Caco-2 (cell line): ENCODE data around the gene MTG1. TPM values are rescaled to one million over a fixed set of nuclear protein-coding genes. Genes with fewer than 3 reads are reported as not detected.

Experiments used
- BruUV-seq: library from RNA; stranded (reverse); fragments of 400-500 nt; replicated peaks from 2 replicates; lab custom pipeline; 2021; lab: Mats Ljungman, UMichigan
- CTCF ChIA-PET: fragments of 300-600 bp; sonication (Branson Sonifier 250); formaldehyde crosslinking; loops from one replicate; lab custom pipeline; 2022; ENCODE audit warnings: antibody characterized with exemption; lab: Charles Lee
- POLR2A ChIA-PET: fragments of 300-600 bp; sonication (Branson Sonifier 250); formaldehyde crosslinking; loops from one replicate; lab custom pipeline; 2022; ENCODE audit warnings: antibody characterized with exemption; lab: Charles Lee
- DNase-seq, 2 experiments: peaks; one replicate each; pipeline versions ENCODE4 v3.0.0 to v3.0.0-alpha.2; 2020 to 2022
- H3K27me3 ChIP-seq: replicated peaks from 2 replicates; pipeline ENCODE4 v1.6.0; 2011; ENCODE audit warnings: low read length; ENCODE audit not compliant: control insufficient read depth, insufficient read depth
- H3K36me3 ChIP-seq: 2 replicates; pipeline ENCODE4 v1.5.1; 2011; ENCODE audit warnings: low read length; ENCODE audit not compliant: control insufficient read depth, insufficient read depth
- H3K4me1 ChIP-seq: fragments of 250-450 bp; sonication (Bioruptor Pico); 2 replicates; pipeline ENCODE4 v1.5.1; 2020; ENCODE audit warnings: mild to moderate bottlenecking
- H3K4me3 ChIP-seq: 2 replicates; pipeline ENCODE4 v1.5.1; 2011; ENCODE audit warnings: low read depth, mild to moderate bottlenecking, control low read depth, low read length
- H3K9me3 ChIP-seq: fragments of 250-450 bp; sonication (Bioruptor Pico); 2 replicates; pipeline ENCODE4 v1.5.1; 2020; ENCODE audit warnings: mild to moderate bottlenecking, moderate library complexity
- H3K27ac Mint-ChIP-seq: one replicate; pipeline ENCODE4 v1.8.0; 2022; ENCODE audit warnings: mixed read lengths; ENCODE audit not compliant: unreplicated experiment
- H3K27me3 Mint-ChIP-seq: one replicate; pipeline ENCODE4 v1.8.0; 2022; ENCODE audit warnings: mixed read lengths; ENCODE audit not compliant: insufficient read depth, unreplicated experiment
- H3K36me3 Mint-ChIP-seq: one replicate; pipeline ENCODE4 v1.8.0; 2022; ENCODE audit warnings: mild to moderate bottlenecking, mixed read lengths; ENCODE audit not compliant: insufficient read depth, unreplicated experiment
- H3K4me1 Mint-ChIP-seq: one replicate; pipeline ENCODE4 v1.8.0; 2022; ENCODE audit warnings: low read depth, mixed read lengths; ENCODE audit not compliant: unreplicated experiment
- H3K4me3 Mint-ChIP-seq: one replicate; pipeline ENCODE4 v1.8.0; 2022; ENCODE audit warnings: mild to moderate bottlenecking, moderate library complexity, mixed read lengths; ENCODE audit not compliant: unreplicated experiment
- H3K9me3 Mint-ChIP-seq: one replicate; pipeline ENCODE4 v1.8.0; 2022; ENCODE audit warnings: mixed read lengths; ENCODE audit not compliant: unreplicated experiment
- CTCF ChIP-seq, 2 experiments: fragments of 200-600 bp in 1 of 2; IDR thresholded peaks; 1 replicate in 1 of 2; 2 replicates in 1 of 2; pipeline versions ENCODE4 v1.5.1 to v1.8.0; 2011 to 2022; ENCODE audit warnings: antibody characterized with exemption in 1 of 2, control low read depth in 1 of 2, inconsistent platforms in 1 of 2, low read depth in 1 of 2, low read length in 1 of 2, mild to moderate bottlenecking in 1 of 2, moderate library complexity in 1 of 2; ENCODE audit not compliant: insufficient read depth in 1 of 2, severe bottlenecking in 1 of 2, unreplicated experiment in 1 of 2
- intact Hi-C: fragments of 100-400 bp; cut with micrococcal nuclease; formaldehyde crosslinking; loops from one replicate; pipeline ENCODE4 v1.10.0; 2022; ENCODE audit not compliant: unreplicated experiment
- total RNA-seq: library from RNA; stranded (reverse); gene quantifications from 2 replicates; pipeline ENCODE4 v1.2.3, GENCODE V29; 2022

Gene MTG1
- total RNA-seq, 1 experiment from 2014 or later: 113 TPM

- Mint-ChIP-seq H3K4me1 (peaks cover 13% of the 10 kb centered on the region), H3K9me3 (peaks cover 5% of the 10 kb centered on the region), H3K27me3 (no peaks in the 10 kb centered on the region), H3K27ac (peak overlapping the region; percentile 65), H3K4me3 (peak overlapping the region; percentile 17), H3K36me3 (peaks cover 60% of the 10 kb centered on the region)
- no peak overlapping the region for H3K4me3 ChIP-seq
- no peak for DNase-seq
- 0 out of 2 replicates have a peak, but pooled peaks cover 1% of the 10 kb centered on the region for H3K36me3 ChIP-seq
- intact Hi-C loops: loop anchor here (2.0 kb wide), 1 partner anchor 22 kb away; no protein-coding TSS in a partner anchor
- POLR2A ChIA-PET: no interaction called here
- no TSS peak for BruUV-seq
- H3K27me3 ChIP-seq: no peaks in the 10 kb centered on the region
- no peak for TF ChIP-seq CTCF (IDR thresholded peaks at IDR 0.05; ENCODE audit: insufficient read depth in 1 of 2, low read depth in 1 of 2, low read length in 1 of 2, severe bottlenecking in 1 of 2, unreplicated experiment in 1 of 2)
- peaks cover 47% of the 10 kb centered on the region for H3K4me1 ChIP-seq
- CTCF ChIA-PET: no interaction called here
- H3K9me3 ChIP-seq: 0 out of 2 replicates have a peak, but pooled peaks cover 3% of the 10 kb centered on the region
Observed at GRCh38 chr10:133350283-133350949, 43.5 kb upstream of the MTG1 start.

DNA sequence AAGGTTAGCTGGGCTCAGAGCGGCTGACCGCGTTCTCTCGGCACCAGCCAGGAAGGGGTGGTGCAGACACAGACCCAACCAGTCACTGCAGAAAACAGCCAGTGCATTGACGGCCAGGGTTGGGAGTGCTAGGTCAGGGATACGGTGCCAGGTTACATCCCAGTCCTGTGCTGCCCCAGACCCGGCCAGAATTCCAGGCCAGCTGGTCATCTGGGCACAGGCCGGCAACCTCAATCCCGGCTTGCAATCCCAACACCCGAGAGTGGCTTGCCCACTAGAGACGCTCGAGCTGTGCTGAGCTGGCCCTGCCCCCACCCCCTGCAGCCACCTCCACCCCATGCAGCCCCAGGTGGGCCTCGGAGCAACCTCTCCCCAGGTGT, 43.0 kb upstream of the MTG1 start:
- CTCF ChIA-PET: interaction anchor here (0.7 kb wide), 1 partner anchor 367 kb away, joined by 4 read pairs; no protein-coding TSS in a partner anchor

More for the DNA sequence above, 43.0 kb upstream of the MTG1 start:
- intact Hi-C loops: loop anchor here (2.0 kb wide), 1 partner anchor 22 kb away; no protein-coding TSS in a partner anchor
- Mint-ChIP-seq H3K4me3 (peak overlapping the region; percentile 17), H3K27me3 (no peaks in the 10 kb centered on the region), H3K9me3 (no peaks in the 10 kb centered on the region), H3K27ac (peak overlapping the region; percentile 65), H3K36me3 (peaks cover 55% of the 10 kb centered on the region), H3K4me1 (peaks cover 8% of the 10 kb centered on the region)
- BruUV-seq: no TSS peak
- H3K27me3 ChIP-seq: no peaks in the 10 kb centered on the region
- POLR2A ChIA-PET: interaction anchor here (1.0 kb wide), 2 partner anchors 10 to 26 kb away, joined by 4 read pairs; no protein-coding TSS in a partner anchor
- H3K4me1 ChIP-seq: peaks cover 46% of the 10 kb centered on the region
- H3K36me3 ChIP-seq: 0 out of 2 replicates have a peak, but pooled peaks cover 3% of the 10 kb centered on the region
- no peak for TF ChIP-seq CTCF (IDR thresholded peaks at IDR 0.05; ENCODE audit: insufficient read depth in 1 of 2, low read depth in 1 of 2, low read length in 1 of 2, severe bottlenecking in 1 of 2, unreplicated experiment in 1 of 2)
- no peaks in the 10 kb centered on the region for H3K9me3 ChIP-seq
- no peak for DNase-seq
- no peak overlapping the region for H3K4me3 ChIP-seq
